Erythroblast (primary cell): ENCODE data around the gene LRIT3.

Source experiments
- GATA1 ChIP-seq: IDR thresholded peaks from 2 replicates; pipeline ENCODE4 v1.6.1; 2011; ENCODE audit warnings: low read depth, mild to moderate bottlenecking, control low read depth, low read length, moderate library complexity
- POLR2A ChIP-seq: IDR thresholded peaks from 2 replicates; pipeline ENCODE4 v1.6.1; 2011; ENCODE audit warnings: mild to moderate bottlenecking, low read length

DNA sequence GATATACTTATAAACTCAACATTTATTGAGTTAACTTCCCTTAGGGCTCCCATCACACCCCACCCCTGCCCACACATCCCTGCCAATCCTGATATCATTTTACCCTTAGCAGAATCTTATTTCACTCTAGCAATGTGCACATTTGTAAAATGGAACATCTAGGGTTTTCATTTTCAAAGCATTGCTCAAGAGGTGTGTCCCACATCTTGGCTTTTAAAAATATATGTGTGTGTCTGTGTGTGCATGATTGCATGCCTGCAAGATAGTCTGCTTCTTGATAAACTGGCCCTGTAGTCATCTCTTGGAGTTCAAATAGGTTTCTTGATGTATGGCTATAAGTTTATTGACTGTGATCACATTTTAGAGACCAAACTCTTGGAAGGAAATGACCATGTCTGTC lies 38.4 kb downstream of the LRIT3 start:
- TF ChIP-seq POLR2A (no peak), GATA1 (no peak)
